Endothelial cell of umbilical vein (primary cell): ENCODE data around the gene ZNF682. TPM values are rescaled to one million over a fixed set of nuclear protein-coding genes. Genes with fewer than 3 reads are reported as not detected.
"Not testable (repeated sequence)": the region's sequence is repeated elsewhere in the genome, so short reads cannot be mapped to it uniquely, and the experiment has no call there.

Experiments used
- BruUV-seq: library from RNA; stranded (reverse); fragments of 400-500 nt; replicated peaks from 2 replicates; lab custom pipeline; 2021; lab: Mats Ljungman, UMichigan
- CTCF ChIA-PET: fragments of 300-600, 350-600 bp; sonication (Branson Sonifier 250); formaldehyde crosslinking; loops from one replicate; lab custom pipeline; 2021; ENCODE audit warnings: antibody characterized with exemption, inconsistent platforms; lab: Charles Lee
- POLR2A ChIA-PET: fragments of 300-600, 350-600 bp; sonication (Branson Sonifier 250); formaldehyde crosslinking; loops from one replicate; lab custom pipeline; 2021; ENCODE audit warnings: antibody characterized with exemption, inconsistent platforms; lab: Charles Lee
- DNase-seq: peaks from one replicate; pipeline ENCODE4 v3.0.0-alpha.2; 2011; ENCODE audit warnings: low read depth, low spot score
- FAIRE-seq: peaks from 2 replicates; lab custom pipeline; 2011; peaks lifted over from hg19 to GRCh38; lab: Jason Lieb, UNC
- H2AFZ ChIP-seq: 2 replicates; pipeline ENCODE4 v1.6.0; 2012; ENCODE audit warnings: low read depth, low read length, control low read depth, inconsistent platforms
- H3K27ac ChIP-seq: 2 replicates; pipeline ENCODE4 v1.5.1; 2011; ENCODE audit warnings: low read depth, mild to moderate bottlenecking, control low read depth, low read length, moderate library complexity; ENCODE audit not compliant: insufficient read depth
- H3K27me3 ChIP-seq, 2 experiments: 2 replicates each; pipeline versions ENCODE4 v1.6.0 to v1.6.1; 2011; ENCODE audit warnings: low read length in 2 of 2, mixed read lengths in 1 of 2; ENCODE audit not compliant: control insufficient read depth in 2 of 2, insufficient read depth in 2 of 2
- H3K36me3 ChIP-seq, 2 experiments: 2 replicates in 1 of 2; 3 replicates in 1 of 2; pipeline ENCODE4 v1.5.1; 2011; ENCODE audit warnings: low read length in 2 of 2, mild to moderate bottlenecking in 1 of 2, moderate library complexity in 1 of 2; ENCODE audit not compliant: control insufficient read depth in 2 of 2, insufficient read depth in 2 of 2; ENCODE audit errors: extremely low read depth in 1 of 2
- H3K4me1 ChIP-seq: 3 replicates; pipeline ENCODE4 v1.5.1; 2011; ENCODE audit warnings: mild to moderate bottlenecking, low read length; ENCODE audit not compliant: control insufficient read depth, insufficient read depth; ENCODE audit errors: extremely low read depth
- H3K4me2 ChIP-seq: 2 replicates; pipeline ENCODE4 v1.6.1; 2011; ENCODE audit warnings: low read length, control low read depth, mixed read lengths; ENCODE audit not compliant: insufficient read depth
- H3K4me3 ChIP-seq, 3 experiments: fragments of 200-600 bp in 1 of 3; sonication (generic), shearing (Covaris generic) in 1 of 3; replicated peaks in 1 of 3; 2 replicates each; pipeline ENCODE4 v1.5.1; 2011 to 2016; ENCODE audit warnings: control low read depth in 3 of 3, low read length in 3 of 3, mild to moderate bottlenecking in 2 of 3, inconsistent platforms in 1 of 3, low read depth in 1 of 3, moderate library complexity in 1 of 3; ENCODE audit not compliant: insufficient read depth in 1 of 3
- H3K79me2 ChIP-seq: 2 replicates; pipeline ENCODE4 v1.6.0; 2012; ENCODE audit warnings: low read length, inconsistent platforms; ENCODE audit not compliant: control insufficient read depth, insufficient read depth
- H3K9ac ChIP-seq: replicated peaks from 2 replicates; pipeline ENCODE3; 2011; ENCODE audit warnings: low read length, control low read depth; ENCODE audit not compliant: insufficient read depth; ENCODE audit errors: extremely low read depth
- H3K9me1 ChIP-seq: replicated peaks from 3 replicates; pipeline ENCODE4 v1.6.0; 2011; ENCODE audit warnings: mild to moderate bottlenecking, low read length; ENCODE audit not compliant: control insufficient read depth, insufficient read depth; ENCODE audit errors: extremely low read depth
- H3K9me3 ChIP-seq: replicated peaks from 2 replicates; pipeline ENCODE4 v1.5.1; 2012; ENCODE audit warnings: low read length, inconsistent platforms; ENCODE audit not compliant: control insufficient read depth, insufficient read depth
- H4K20me1 ChIP-seq: replicated peaks from 2 replicates; pipeline ENCODE3; 2011; ENCODE audit warnings: mild to moderate bottlenecking, low read length; ENCODE audit not compliant: control insufficient read depth, insufficient read depth; ENCODE audit errors: extremely low read depth
- EZH2 ChIP-seq: IDR thresholded peaks from 2 replicates; pipeline ENCODE4 v1.6.1; 2012; ENCODE audit warnings: borderline replicate concordance, low read depth, mild to moderate bottlenecking, moderate library complexity, low read length, inconsistent platforms; ENCODE audit not compliant: severe bottlenecking
- FOS ChIP-seq: IDR thresholded peaks from 2 replicates; pipeline ENCODE4 v1.6.1; 2011; ENCODE audit warnings: mild to moderate bottlenecking, low read length, moderate library complexity, borderline replicate concordance; ENCODE audit not compliant: insufficient read depth
- GATA2 ChIP-seq: IDR thresholded peaks from 2 replicates; pipeline ENCODE4 v1.7.0; 2011; ENCODE audit warnings: low read depth, mild to moderate bottlenecking, moderate library complexity, mixed read lengths, low read length; ENCODE audit not compliant: insufficient read length, insufficient read depth
- JUN ChIP-seq: IDR thresholded peaks from 2 replicates; pipeline ENCODE4 v1.6.1; 2011; ENCODE audit warnings: borderline replicate concordance, low read depth; ENCODE audit not compliant: insufficient read length, insufficient read depth
- MYC ChIP-seq: IDR thresholded peaks from one replicate; pipeline ENCODE4 v1.6.1; 2011; ENCODE audit warnings: mild to moderate bottlenecking, low read depth, low read length
- POLR2A ChIP-seq: IDR thresholded peaks from 2 replicates; pipeline ENCODE4 v1.6.1; 2012; ENCODE audit warnings: low read depth, mild to moderate bottlenecking, control low read depth, low read length
- POLR2AphosphoS5 ChIP-seq: IDR thresholded peaks from 2 replicates; pipeline ENCODE4 v1.6.1; 2012; ENCODE audit warnings: low read depth, mild to moderate bottlenecking, control low read depth, low read length, moderate library complexity; ENCODE audit not compliant: insufficient read depth
- dilution Hi-C: fragments of 300-500 bp; cut with MboI; formaldehyde crosslinking; loops from one replicate; pipeline ENCODE4 v1.15.0; 2019; ENCODE audit warnings: low sequenced_read_pairs; ENCODE audit not compliant: extremely low pct_ligation_motif_present
- intact Hi-C: fragments of 100-400 bp; cut with micrococcal nuclease; formaldehyde crosslinking; loops from one replicate; pipeline ENCODE4 v1.10.0; 2022
- polyA plus RNA-seq, 4 experiments: library from polyadenylated mRNA; depleted of rRNA in 3 of 4; stranded (reverse) in 3 of 4; unstranded in 1 of 4; fragments of >200 nt; gene quantifications; 2 replicates each; pipeline versions ENCODE4 v1.2.1 to v1.2.3, GENCODE V29; 2011 to 2012; ENCODE audit warnings: missing spikeins in 1 of 4
- total RNA-seq: library from RNA; stranded (reverse); gene quantifications from 2 replicates; pipeline ENCODE4 v1.2.3, GENCODE V29; 2021
- TF ChIP-seq, protein P1 (sequence below): IDR thresholded peaks from 2 replicates; pipeline ENCODE4 v1.6.1; 2011; ENCODE audit not compliant: insufficient read depth, insufficient read length
- TF ChIP-seq, protein P2 (sequence below), 2 donors: IDR thresholded peaks; 1 replicate in 1 of 2; 2 replicates in 1 of 2; pipeline ENCODE4 v1.5.1; 2011; ENCODE audit warnings: low read length in 2 of 2, mild to moderate bottlenecking in 2 of 2, moderate library complexity in 2 of 2, control low read depth in 1 of 2, inconsistent platforms in 1 of 2, low read depth in 1 of 2; ENCODE audit not compliant: insufficient read depth in 1 of 2; ENCODE audit errors: extremely low read depth in 1 of 2

Gene ZNF682
- total and polyA plus RNA-seq, 2 donors (not counting 3 experiments of a cell fraction or from before 2014, with no cell fraction given), result 2.8 to 3.4 TPM

DNA sequence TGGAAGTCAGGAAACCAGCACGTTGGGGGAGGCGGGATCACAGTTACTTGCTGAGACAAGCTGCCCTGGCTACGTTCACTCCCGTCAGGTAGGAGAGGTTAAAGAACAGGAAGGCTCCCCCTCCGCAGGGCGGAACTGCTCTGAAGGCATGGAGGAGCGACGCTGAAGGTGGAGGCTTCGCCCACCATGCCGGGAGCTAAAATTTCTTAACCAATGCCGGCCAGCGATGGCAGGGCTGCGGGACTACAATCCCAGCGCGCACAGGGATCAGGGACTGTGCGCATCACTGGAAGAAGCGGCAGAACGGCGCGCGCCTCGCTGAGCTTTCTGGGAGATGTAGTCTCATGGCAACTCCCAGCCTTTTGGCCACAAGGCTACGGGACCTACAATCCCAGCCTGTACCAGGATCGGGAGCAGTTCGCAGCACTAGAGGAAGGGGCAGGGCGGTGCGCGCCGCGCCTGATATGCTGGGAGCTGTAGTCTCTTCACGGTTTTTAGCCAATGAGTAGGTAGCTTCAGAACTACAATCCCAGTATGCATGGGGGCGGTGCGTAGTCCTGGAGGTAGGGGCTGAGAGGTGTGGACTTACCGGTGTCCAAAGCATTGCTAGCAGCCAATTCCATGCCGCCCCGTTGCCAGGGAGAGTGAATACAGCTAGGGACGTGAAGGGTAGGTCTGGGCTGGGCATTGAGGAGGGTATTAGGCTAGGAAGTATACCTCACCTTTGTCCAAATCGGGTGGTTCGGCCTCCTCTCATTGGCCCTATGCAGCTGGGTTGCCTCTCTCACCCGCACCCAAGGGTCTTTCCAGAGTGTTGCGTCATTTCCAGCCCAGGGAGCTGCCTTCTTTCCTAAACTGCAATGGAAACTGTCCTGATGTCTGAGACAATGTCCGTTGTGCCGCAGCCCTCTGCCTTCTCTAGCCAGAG is 12.8 kb upstream of the ZNF682 start:
- H3K36me3 ChIP-seq, result no peaks in the 10 kb centered on the region
- TF ChIP-seq MYC (no peak), FOS (no peak), JUN (no peak), POLR2A (no peak), EZH2 (no peak), GATA2 (no peak), POLR2AphosphoS5 (no peak)
- TF ChIP-seq, protein P1, sequence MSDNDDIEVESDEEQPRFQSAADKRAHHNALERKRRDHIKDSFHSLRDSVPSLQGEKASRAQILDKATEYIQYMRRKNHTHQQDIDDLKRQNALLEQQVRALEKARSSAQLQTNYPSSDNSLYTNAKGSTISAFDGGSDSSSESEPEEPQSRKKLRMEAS, result no peak
- TF ChIP-seq, protein P2, sequence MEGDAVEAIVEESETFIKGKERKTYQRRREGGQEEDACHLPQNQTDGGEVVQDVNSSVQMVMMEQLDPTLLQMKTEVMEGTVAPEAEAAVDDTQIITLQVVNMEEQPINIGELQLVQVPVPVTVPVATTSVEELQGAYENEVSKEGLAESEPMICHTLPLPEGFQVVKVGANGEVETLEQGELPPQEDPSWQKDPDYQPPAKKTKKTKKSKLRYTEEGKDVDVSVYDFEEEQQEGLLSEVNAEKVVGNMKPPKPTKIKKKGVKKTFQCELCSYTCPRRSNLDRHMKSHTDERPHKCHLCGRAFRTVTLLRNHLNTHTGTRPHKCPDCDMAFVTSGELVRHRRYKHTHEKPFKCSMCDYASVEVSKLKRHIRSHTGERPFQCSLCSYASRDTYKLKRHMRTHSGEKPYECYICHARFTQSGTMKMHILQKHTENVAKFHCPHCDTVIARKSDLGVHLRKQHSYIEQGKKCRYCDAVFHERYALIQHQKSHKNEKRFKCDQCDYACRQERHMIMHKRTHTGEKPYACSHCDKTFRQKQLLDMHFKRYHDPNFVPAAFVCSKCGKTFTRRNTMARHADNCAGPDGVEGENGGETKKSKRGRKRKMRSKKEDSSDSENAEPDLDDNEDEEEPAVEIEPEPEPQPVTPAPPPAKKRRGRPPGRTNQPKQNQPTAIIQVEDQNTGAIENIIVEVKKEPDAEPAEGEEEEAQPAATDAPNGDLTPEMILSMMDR (IDR thresholded peaks at IDR 0.05; ENCODE audit: extremely low read depth in 1 of 2, insufficient read depth in 1 of 2, low read depth in 1 of 2, low read length in 2 of 2), result no peak
- no TSS peak for BruUV-seq
- no peak overlapping the region for H3K4me2 ChIP-seq
- ChIA-PET POLR2A (interaction anchor here (1.0 to 1.7 kb wide), 4 partner anchors 13 to 231 kb away, joined by 3 to 5 read pairs (median 3); partner anchors contain the start of genes ZNF506 and ZNF682), CTCF (interaction anchor here (0.7 to 1.2 kb wide), 4 partner anchors 13 to 521 kb away, joined by 3 to 5 read pairs (median 4); partner anchors contain the start of genes ZNF486 and ZNF682)
- no peaks in the 10 kb centered on the region for H3K4me1 ChIP-seq
- no peak overlapping the region for H3K9ac ChIP-seq
- no peak overlapping the region for H3K27ac ChIP-seq
- FAIRE-seq (no peak), DNase-seq (peak; percentile 92)
- no peaks in the 10 kb centered on the region for H3K27me3 ChIP-seq
- intact Hi-C loops, result no loop called here
- H3K9me3 ChIP-seq, result no peaks in the 10 kb centered on the region
- dilution Hi-C loops, result no loop called here
- no peaks in the 10 kb centered on the region for H3K9me1 ChIP-seq
- H4K20me1 ChIP-seq, result no peaks in the 10 kb centered on the region
- H3K4me3 ChIP-seq, result peak overlapping the region in 2 of 3 experiments; percentile 41 to 57
- no peaks in the 10 kb centered on the region for H3K79me2 ChIP-seq
- no peak overlapping the region for H2AFZ ChIP-seq

DNA sequence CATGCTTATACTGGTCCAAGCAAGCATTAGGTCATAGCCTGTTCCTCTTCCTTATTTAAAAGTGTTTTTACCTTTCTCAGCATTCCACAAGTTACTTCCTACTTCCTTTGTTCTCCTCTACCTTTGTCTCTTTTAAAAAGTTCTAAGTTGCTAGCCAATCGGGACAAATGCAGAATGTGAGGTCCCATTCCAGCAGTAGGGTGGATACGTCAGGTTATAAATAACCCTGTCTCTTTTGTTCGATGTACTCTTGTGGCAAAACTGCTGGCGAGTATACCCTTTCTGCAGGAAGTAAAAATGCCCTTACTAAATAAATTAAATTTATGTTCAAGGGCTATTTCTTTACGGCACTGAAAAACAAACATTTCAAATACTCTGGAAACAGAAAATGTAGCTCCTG is 6.4 kb upstream of the ZNF682 start:
- H3K27ac ChIP-seq, H3K4me3 ChIP-seq, H3K9me1 ChIP-seq, H3K4me1 ChIP-seq, H3K79me2 ChIP-seq, POLR2A ChIA-PET, FAIRE-seq, DNase-seq, BruUV-seq, intact Hi-C loops, H3K36me3 ChIP-seq, H2AFZ ChIP-seq, H4K20me1 ChIP-seq, dilution Hi-C loops, H3K4me2 ChIP-seq, H3K9ac ChIP-seq, H3K9me3 ChIP-seq, CTCF ChIA-PET, H3K27me3 ChIP-seq: not testable (repeated sequence)
